GM12892 (cell line): Measurements from ENCODE around the gene CD8B2.

Experiments
- POLR2A ChIP-seq: IDR thresholded peaks from 2 replicates; pipeline ENCODE4 v1.6.1; 2011; ENCODE audit warnings: low read depth, low read length, control low read depth
- POLR2AphosphoS5 ChIP-seq: IDR thresholded peaks from 2 replicates; pipeline ENCODE4 v1.6.1; 2011; ENCODE audit warnings: low read depth, low read length, control low read depth
- TAF1 ChIP-seq: IDR thresholded peaks from 2 replicates; pipeline ENCODE4 v1.6.1; 2011; ENCODE audit warnings: low read depth, mild to moderate bottlenecking, control low read depth, low read length, borderline replicate concordance

DNA sequence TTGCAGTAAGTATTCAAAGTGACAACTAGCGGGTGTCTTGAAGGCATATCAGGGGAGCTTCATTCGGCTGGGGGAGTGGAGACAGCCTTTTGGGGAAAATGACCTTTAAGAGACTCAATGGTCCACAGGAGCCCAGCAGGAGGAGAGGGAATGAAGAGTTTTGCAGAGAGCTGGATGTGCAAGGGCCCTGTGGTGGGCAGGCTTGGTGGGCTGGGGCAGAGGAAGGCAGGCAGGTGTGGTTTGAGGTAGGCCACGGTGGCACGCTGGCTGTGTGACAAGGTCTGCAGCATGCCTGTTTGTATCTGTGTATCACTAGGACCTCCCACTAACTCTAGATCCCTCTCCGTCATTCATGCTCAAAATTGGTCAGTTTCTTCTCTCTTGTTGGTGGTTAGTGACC, 53.7 kb downstream of the CD8B2 start:
- TF ChIP-seq POLR2A (no peak), POLR2AphosphoS5 (no peak), TAF1 (no peak)
